ENCODE results near the gene NFKB1.
"Not testable (repeated sequence)": the region's sequence is repeated elsewhere in the genome, so short reads cannot be mapped to it uniquely, and the experiment has no call there.

Gene NFKB1

GRCh38 chr4:102569200-102569599 lies 68.0 kb downstream of the NFKB1 start:
- no peak for DNase-seq

- DNase-seq, result not testable (repeated sequence)
Measured at GRCh38 chr4:102570211-102570610, 69.1 kb downstream of the NFKB1 start.

GRCh38 chr4:102572452-102572851 lies 71.3 kb downstream of the NFKB1 start:
- no peak for DNase-seq

GRCh38 chr4:102574317-102574716 lies 73.2 kb downstream of the NFKB1 start:
- DNase-seq, result no peak

- DNase-seq, result no peak
Measured at GRCh38 chr4:102575369-102576129, 74.4 kb downstream of the NFKB1 start.

- no peak for DNase-seq
Measured at GRCh38 chr4:102578270-102578669, 77.1 kb downstream of the NFKB1 start.

GRCh38 chr4:102578819-102579218 lies 77.7 kb downstream of the NFKB1 start:
- DNase-seq, result no peak

GRCh38 chr4:102579794-102580462 lies 78.8 kb downstream of the NFKB1 start:
- no peak for DNase-seq

GRCh38 chr4:102580463-102580842 lies 79.3 kb downstream of the NFKB1 start:
- no peak for DNase-seq

- no peak for DNase-seq
Measured at GRCh38 chr4:102584091-102584490, 82.9 kb downstream of the NFKB1 start.

- no peak for DNase-seq
Measured at GRCh38 chr4:102585329-102585728, 84.2 kb downstream of the NFKB1 start.

- no peak for DNase-seq
Measured at GRCh38 chr4:102586002-102586643, 85.0 kb downstream of the NFKB1 start.

GRCh38 chr4:102586644-102587021 lies 85.5 kb downstream of the NFKB1 start:
- DNase-seq, result peak; percentile 62

- DNase-seq, result no peak
Measured at GRCh38 chr4:102589743-102590142, 88.6 kb downstream of the NFKB1 start.

GRCh38 chr4:102592256-102592655 lies 91.1 kb downstream of the NFKB1 start:
- no peak for DNase-seq

- no peak for DNase-seq
Measured at GRCh38 chr4:102593147-102593546, 92.0 kb downstream of the NFKB1 start.

- no peak for DNase-seq
Measured at GRCh38 chr4:102594000-102594399, 92.8 kb downstream of the NFKB1 start.

GRCh38 chr4:102596532-102596931 lies 95.4 kb downstream of the NFKB1 start:
- no peak for DNase-seq

GRCh38 chr4:102598086-102598761 lies 97.1 kb downstream of the NFKB1 start:
- DNase-seq, result no peak

- DNase-seq, result no peak
Measured at GRCh38 chr4:102598762-102599374, 97.7 kb downstream of the NFKB1 start.

- no peak for DNase-seq
Measured at GRCh38 chr4:102599455-102599854, 98.3 kb downstream of the NFKB1 start.

GRCh38 chr4:102599886-102600285 lies 98.7 kb downstream of the NFKB1 start:
- DNase-seq, result no peak

- DNase-seq, result no peak
Measured at GRCh38 chr4:102600689-102601088, 99.5 kb downstream of the NFKB1 start.
